A673 (cell line): ENCODE data around the gene MSANTD1. TPM values are rescaled to one million over a fixed set of nuclear protein-coding genes. Genes with fewer than 3 reads are reported as not detected.

ENCODE experiments used
- BruUV-seq: library from RNA; stranded (reverse); fragments of 400-500 nt; replicated peaks from 2 replicates; lab custom pipeline; 2021; lab: Mats Ljungman, UMichigan
- CTCF ChIA-PET: fragments of 300-600 bp; sonication (Branson Sonifier 250); formaldehyde crosslinking; loops from one replicate; lab custom pipeline; 2022; ENCODE audit warnings: antibody characterized with exemption; lab: Charles Lee
- POLR2A ChIA-PET: fragments of 300-600 bp; sonication (Branson Sonifier 250); formaldehyde crosslinking; loops from one replicate; lab custom pipeline; 2022; ENCODE audit warnings: antibody characterized with exemption; ENCODE audit not compliant: low non-redundant PET; lab: Charles Lee
- DNase-seq: peaks from one replicate; pipeline ENCODE4 v3.0.0-alpha.2; 2015; ENCODE audit warnings: low spot score
- H3K27ac ChIP-seq: fragments of 200-600 bp; sonication (generic); 2 replicates; pipeline ENCODE4 v1.5.1; 2016; ENCODE audit warnings: mixed run types, low read depth, mild to moderate bottlenecking, mixed read lengths, antibody characterized with exemption, low read length; ENCODE audit not compliant: poor library complexity, severe bottlenecking
- H3K27me3 ChIP-seq: fragments of 200-600 bp; sonication (generic); replicated peaks from 2 replicates; pipeline ENCODE4 v1.6.1; 2017; ENCODE audit warnings: mixed run types, low read depth, mild to moderate bottlenecking, mixed read lengths, antibody characterized with exemption, low read length; ENCODE audit not compliant: insufficient read depth, poor library complexity
- H3K36me3 ChIP-seq: fragments of 200-600 bp; sonication (generic); 2 replicates; pipeline ENCODE4 v1.6.1; 2016; ENCODE audit warnings: mixed run types, mild to moderate bottlenecking, mixed read lengths, antibody characterized with exemption, low read length; ENCODE audit not compliant: insufficient read depth, poor library complexity, severe bottlenecking
- H3K4me1 ChIP-seq: fragments of 200-600 bp; sonication (generic); 2 replicates; pipeline ENCODE4 v1.6.1; 2017; ENCODE audit warnings: mixed run types, mild to moderate bottlenecking, mixed read lengths, antibody characterized with exemption, low read length; ENCODE audit not compliant: insufficient read depth, poor library complexity, severe bottlenecking
- H3K4me3 ChIP-seq: fragments of 200-600 bp; sonication (generic); 2 replicates; pipeline ENCODE4 v1.5.1; 2016; ENCODE audit warnings: low read depth, mixed run types, mild to moderate bottlenecking, mixed read lengths, low read length; ENCODE audit not compliant: poor library complexity, severe bottlenecking
- H3K9me3 ChIP-seq: fragments of 200-600 bp; sonication (generic); 2 replicates; pipeline ENCODE4 v1.6.1; 2016; ENCODE audit warnings: mixed run types, low read depth, mild to moderate bottlenecking, mixed read lengths, antibody characterized with exemption, low read length; ENCODE audit not compliant: poor library complexity, severe bottlenecking
- EZH2 ChIP-seq: fragments of 200-600 bp; sonication (generic); IDR thresholded peaks from 2 replicates; pipeline ENCODE4 v1.6.1; 2017; ENCODE audit warnings: borderline replicate concordance, low read depth, mild to moderate bottlenecking, mixed read lengths, antibody characterized with exemption, low read length; ENCODE audit not compliant: poor library complexity, severe bottlenecking
- intact Hi-C: fragments of 100-400 bp; cut with micrococcal nuclease; formaldehyde crosslinking; loops from one replicate; pipeline ENCODE4 v1.10.0; 2022; ENCODE audit not compliant: unreplicated experiment
- total RNA-seq: library from RNA; stranded (reverse); gene quantifications from 2 replicates; pipeline ENCODE4 v1.2.3, GENCODE V29; 2021
- TF ChIP-seq, protein P1 (sequence below): fragments of 300-800, 200-600 bp; sonication (generic); conservative IDR thresholded peaks from 2 replicates; pipeline ENCODE4 v1.5.1; 2017; ENCODE audit warnings: low read depth, mild to moderate bottlenecking, antibody characterized with exemption, low read length, moderate library complexity, mixed read lengths

Gene MSANTD1
- total RNA-seq, 1 experiment from 2014 or later: 2.3 TPM

- Histone ChIP-seq H3K4me3 (no peak overlapping the region), H3K27me3 (no peaks in the 10 kb centered on the region), H3K27ac (no peak overlapping the region), H3K9me3 (no peaks in the 10 kb centered on the region), H3K4me1 (no peaks in the 10 kb centered on the region), H3K36me3 (peaks cover 42% of the 10 kb centered on the region)
- TF ChIP-seq, protein P1, sequence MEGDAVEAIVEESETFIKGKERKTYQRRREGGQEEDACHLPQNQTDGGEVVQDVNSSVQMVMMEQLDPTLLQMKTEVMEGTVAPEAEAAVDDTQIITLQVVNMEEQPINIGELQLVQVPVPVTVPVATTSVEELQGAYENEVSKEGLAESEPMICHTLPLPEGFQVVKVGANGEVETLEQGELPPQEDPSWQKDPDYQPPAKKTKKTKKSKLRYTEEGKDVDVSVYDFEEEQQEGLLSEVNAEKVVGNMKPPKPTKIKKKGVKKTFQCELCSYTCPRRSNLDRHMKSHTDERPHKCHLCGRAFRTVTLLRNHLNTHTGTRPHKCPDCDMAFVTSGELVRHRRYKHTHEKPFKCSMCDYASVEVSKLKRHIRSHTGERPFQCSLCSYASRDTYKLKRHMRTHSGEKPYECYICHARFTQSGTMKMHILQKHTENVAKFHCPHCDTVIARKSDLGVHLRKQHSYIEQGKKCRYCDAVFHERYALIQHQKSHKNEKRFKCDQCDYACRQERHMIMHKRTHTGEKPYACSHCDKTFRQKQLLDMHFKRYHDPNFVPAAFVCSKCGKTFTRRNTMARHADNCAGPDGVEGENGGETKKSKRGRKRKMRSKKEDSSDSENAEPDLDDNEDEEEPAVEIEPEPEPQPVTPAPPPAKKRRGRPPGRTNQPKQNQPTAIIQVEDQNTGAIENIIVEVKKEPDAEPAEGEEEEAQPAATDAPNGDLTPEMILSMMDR: no peak
- TF ChIP-seq EZH2: no peak
- ChIA-PET CTCF (no interaction called here), POLR2A (no interaction called here)
- intact Hi-C loops: no loop called here
- DNase-seq: no peak
- no TSS peak for BruUV-seq
Measured at GRCh38 chr4:3221996-3222395, 27.0 kb upstream of the MSANTD1 start.

GRCh38 chr4:3223346-3223745 is 25.6 kb upstream of the MSANTD1 start:
- Histone ChIP-seq H3K4me3 (no peak overlapping the region), H3K9me3 (no peaks in the 10 kb centered on the region), H3K36me3 (peaks cover 30% of the 10 kb centered on the region), H3K27me3 (no peaks in the 10 kb centered on the region), H3K4me1 (no peaks in the 10 kb centered on the region), H3K27ac (no peak overlapping the region)
- DNase-seq: no peak
- intact Hi-C loops: no loop called here
- ChIA-PET POLR2A (no interaction called here), CTCF (no interaction called here)
- no TSS peak for BruUV-seq
- TF ChIP-seq EZH2: no peak
- TF ChIP-seq, protein P1: no peak

DNA sequence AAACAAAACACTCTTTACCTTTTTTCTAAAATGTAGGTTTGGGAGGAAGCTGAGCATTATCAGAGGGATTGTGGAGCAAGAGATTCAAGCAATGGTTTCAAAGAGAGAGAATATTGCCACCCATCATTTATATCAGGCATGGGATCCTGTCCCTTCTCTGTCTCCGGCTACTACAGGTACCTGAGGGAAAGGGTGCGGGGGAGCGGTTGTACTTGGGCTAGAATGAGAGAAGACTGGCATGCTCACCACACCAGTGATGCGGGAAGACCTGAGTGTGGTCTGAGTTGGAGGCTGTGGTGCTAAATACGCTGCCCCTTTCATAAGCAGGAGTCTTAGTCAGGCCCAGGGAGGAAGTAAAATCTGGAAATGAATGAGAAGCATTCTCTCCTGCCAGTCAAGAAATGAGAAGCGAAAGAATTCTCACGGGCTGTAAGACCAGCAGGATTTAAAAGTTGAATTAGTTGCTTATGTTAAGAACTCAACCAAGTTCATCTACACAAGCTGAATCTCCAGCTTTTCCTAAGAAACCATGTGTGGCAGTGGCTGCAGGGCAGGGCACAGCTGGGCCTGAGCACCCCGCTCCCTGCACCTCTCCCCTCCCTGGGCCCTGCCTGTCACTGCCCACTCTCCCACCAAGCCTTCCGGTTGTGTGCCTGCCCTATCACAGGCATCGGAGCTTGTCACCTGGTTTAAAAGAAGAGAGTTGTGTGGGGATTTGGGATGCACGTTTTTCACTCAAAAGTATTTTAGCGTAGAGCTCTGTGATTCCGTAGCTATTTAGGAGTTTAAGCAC is 24.8 kb upstream of the MSANTD1 start:
- Histone ChIP-seq H3K27ac (no peak overlapping the region), H3K27me3 (no peaks in the 10 kb centered on the region), H3K4me3 (no peak overlapping the region), H3K36me3 (peaks cover 36% of the 10 kb centered on the region), H3K4me1 (no peaks in the 10 kb centered on the region), H3K9me3 (no peaks in the 10 kb centered on the region)
- no TSS peak for BruUV-seq
- DNase-seq: no peak
- intact Hi-C loops: no loop called here
- CTCF ChIA-PET: no interaction called here
- no peak for TF ChIP-seq EZH2
- TF ChIP-seq, protein P1: no peak
- POLR2A ChIA-PET: no interaction called here
